ENCODE data around the gene LAIR1. TPM values are rescaled to one million over a fixed set of nuclear protein-coding genes. Genes with fewer than 3 reads are reported as not detected.
A peak's percentile ranks its signal among the peaks of the same experiment; 100 is the strongest.

Gene LAIR1
- total RNA-seq, 1 experiment from 2014 or later = 0.37 TPM

DNA sequence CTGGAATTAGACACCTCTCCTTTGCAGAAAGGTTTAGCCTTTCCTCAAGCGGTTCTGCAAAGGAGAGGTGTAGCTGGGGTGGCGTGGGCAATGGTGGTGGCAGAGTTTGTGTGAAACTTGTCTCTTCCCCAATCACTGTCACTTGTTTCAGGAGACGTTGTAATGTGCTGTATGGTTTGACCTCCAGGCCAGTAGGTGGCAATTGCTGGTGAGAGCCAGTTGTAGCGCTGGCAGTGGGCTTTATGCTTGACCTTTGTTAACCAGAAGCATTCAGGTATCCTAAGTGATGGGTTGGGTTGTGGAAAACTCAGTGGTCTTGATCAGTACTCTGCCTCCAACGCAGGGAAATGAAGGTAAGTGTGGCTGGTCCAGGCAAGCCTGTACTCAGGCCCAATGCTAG, 39.1 kb downstream of the LAIR1 start:
- ATAC-seq (peak; percentile 52), DNase-seq (ENCODE audit: low spot score) (no peak)
- ChIA-PET POLR2A (no interaction called here), CTCF (interaction anchor here (0.6 to 4.0 kb wide), 13 partner anchors 9 to 152 kb away, joined by 3 to 32 read pairs (median 5); no protein-coding TSS in a partner anchor)
- TF ChIP-seq CBFB (CRISPR knock-in tag; IDR thresholded peaks at IDR 0.05; ENCODE audit: low read depth) = no peak
- no peak for TF ChIP-seq TP53 (CRISPR knock-in tag; IDR thresholded peaks at IDR 0.05)
- TF ChIP-seq, protein P1, sequence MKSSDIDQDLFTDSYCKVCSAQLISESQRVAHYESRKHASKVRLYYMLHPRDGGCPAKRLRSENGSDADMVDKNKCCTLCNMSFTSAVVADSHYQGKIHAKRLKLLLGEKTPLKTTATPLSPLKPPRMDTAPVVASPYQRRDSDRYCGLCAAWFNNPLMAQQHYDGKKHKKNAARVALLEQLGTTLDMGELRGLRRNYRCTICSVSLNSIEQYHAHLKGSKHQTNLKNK (CRISPR knock-in tag; IDR thresholded peaks at IDR 0.05) = no peak
- TF ChIP-seq SMAD4 (CRISPR knock-in tag; IDR thresholded peaks at IDR 0.05) = no peak
- TF ChIP-seq, protein P2, sequence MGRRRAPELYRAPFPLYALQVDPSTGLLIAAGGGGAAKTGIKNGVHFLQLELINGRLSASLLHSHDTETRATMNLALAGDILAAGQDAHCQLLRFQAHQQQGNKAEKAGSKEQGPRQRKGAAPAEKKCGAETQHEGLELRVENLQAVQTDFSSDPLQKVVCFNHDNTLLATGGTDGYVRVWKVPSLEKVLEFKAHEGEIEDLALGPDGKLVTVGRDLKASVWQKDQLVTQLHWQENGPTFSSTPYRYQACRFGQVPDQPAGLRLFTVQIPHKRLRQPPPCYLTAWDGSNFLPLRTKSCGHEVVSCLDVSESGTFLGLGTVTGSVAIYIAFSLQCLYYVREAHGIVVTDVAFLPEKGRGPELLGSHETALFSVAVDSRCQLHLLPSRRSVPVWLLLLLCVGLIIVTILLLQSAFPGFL (CRISPR knock-in tag; IDR thresholded peaks at IDR 0.05; ENCODE audit: borderline replicate concordance) = no peak
- no peak for TF ChIP-seq NFATC4 (CRISPR knock-in tag; IDR thresholded peaks at IDR 0.05)
- no peak for TF ChIP-seq TCF7 (CRISPR knock-in tag; IDR thresholded peaks at IDR 0.05; ENCODE audit: low read depth)
- TF ChIP-seq, protein P3, sequence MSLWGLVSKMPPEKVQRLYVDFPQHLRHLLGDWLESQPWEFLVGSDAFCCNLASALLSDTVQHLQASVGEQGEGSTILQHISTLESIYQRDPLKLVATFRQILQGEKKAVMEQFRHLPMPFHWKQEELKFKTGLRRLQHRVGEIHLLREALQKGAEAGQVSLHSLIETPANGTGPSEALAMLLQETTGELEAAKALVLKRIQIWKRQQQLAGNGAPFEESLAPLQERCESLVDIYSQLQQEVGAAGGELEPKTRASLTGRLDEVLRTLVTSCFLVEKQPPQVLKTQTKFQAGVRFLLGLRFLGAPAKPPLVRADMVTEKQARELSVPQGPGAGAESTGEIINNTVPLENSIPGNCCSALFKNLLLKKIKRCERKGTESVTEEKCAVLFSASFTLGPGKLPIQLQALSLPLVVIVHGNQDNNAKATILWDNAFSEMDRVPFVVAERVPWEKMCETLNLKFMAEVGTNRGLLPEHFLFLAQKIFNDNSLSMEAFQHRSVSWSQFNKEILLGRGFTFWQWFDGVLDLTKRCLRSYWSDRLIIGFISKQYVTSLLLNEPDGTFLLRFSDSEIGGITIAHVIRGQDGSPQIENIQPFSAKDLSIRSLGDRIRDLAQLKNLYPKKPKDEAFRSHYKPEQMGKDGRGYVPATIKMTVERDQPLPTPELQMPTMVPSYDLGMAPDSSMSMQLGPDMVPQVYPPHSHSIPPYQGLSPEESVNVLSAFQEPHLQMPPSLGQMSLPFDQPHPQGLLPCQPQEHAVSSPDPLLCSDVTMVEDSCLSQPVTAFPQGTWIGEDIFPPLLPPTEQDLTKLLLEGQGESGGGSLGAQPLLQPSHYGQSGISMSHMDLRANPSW (CRISPR knock-in tag; conservative IDR thresholded peaks at IDR 0.05; ENCODE audit: low read depth) = no peak
- no peak for TF ChIP-seq NFE2L1 (CRISPR knock-in tag; IDR thresholded peaks at IDR 0.05)
- TF ChIP-seq MYBL2 (CRISPR knock-in tag; IDR thresholded peaks at IDR 0.05) = no peak
- TF ChIP-seq ESRRA (CRISPR knock-in tag; IDR thresholded peaks at IDR 0.05; ENCODE audit: borderline replicate concordance) = no peak
- no peak for TF ChIP-seq ZNF121 (CRISPR knock-in tag; IDR thresholded peaks at IDR 0.05)
- TF ChIP-seq ZNF317 (CRISPR knock-in tag; IDR thresholded peaks at IDR 0.05; ENCODE audit: borderline replicate concordance, low read depth) = no peak
- TF ChIP-seq, protein P4, sequence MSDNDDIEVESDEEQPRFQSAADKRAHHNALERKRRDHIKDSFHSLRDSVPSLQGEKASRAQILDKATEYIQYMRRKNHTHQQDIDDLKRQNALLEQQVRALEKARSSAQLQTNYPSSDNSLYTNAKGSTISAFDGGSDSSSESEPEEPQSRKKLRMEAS (CRISPR knock-in tag; IDR thresholded peaks at IDR 0.05) = no peak
- no peak for TF ChIP-seq KAT7 (CRISPR knock-in tag; IDR thresholded peaks at IDR 0.05; ENCODE audit: borderline replicate concordance)
- no peak for TF ChIP-seq ZNF219 (CRISPR knock-in tag; IDR thresholded peaks at IDR 0.05; ENCODE audit: borderline replicate concordance)
- no peak for TF ChIP-seq CREM (CRISPR knock-in tag; IDR thresholded peaks at IDR 0.05)
- TF ChIP-seq, protein P5, sequence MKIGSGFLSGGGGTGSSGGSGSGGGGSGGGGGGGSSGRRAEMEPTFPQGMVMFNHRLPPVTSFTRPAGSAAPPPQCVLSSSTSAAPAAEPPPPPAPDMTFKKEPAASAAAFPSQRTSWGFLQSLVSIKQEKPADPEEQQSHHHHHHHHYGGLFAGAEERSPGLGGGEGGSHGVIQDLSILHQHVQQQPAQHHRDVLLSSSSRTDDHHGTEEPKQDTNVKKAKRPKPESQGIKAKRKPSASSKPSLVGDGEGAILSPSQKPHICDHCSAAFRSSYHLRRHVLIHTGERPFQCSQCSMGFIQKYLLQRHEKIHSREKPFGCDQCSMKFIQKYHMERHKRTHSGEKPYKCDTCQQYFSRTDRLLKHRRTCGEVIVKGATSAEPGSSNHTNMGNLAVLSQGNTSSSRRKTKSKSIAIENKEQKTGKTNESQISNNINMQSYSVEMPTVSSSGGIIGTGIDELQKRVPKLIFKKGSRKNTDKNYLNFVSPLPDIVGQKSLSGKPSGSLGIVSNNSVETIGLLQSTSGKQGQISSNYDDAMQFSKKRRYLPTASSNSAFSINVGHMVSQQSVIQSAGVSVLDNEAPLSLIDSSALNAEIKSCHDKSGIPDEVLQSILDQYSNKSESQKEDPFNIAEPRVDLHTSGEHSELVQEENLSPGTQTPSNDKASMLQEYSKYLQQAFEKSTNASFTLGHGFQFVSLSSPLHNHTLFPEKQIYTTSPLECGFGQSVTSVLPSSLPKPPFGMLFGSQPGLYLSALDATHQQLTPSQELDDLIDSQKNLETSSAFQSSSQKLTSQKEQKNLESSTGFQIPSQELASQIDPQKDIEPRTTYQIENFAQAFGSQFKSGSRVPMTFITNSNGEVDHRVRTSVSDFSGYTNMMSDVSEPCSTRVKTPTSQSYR (CRISPR knock-in tag; IDR thresholded peaks at IDR 0.05) = no peak
- no peak for TF ChIP-seq ATF1 (CRISPR knock-in tag; IDR thresholded peaks at IDR 0.05)
- TF ChIP-seq SOX15 (CRISPR knock-in tag; IDR thresholded peaks at IDR 0.05) = no peak
- Mint-ChIP-seq H3K4me3 (no peak overlapping the region), H3K27me3 (ENCODE audit: low read depth) (peaks cover 50% of the 10 kb centered on the region), H3K27ac (no peak overlapping the region), H3K9me3 (peaks cover 19% of the 10 kb centered on the region), H3K36me3 (peaks cover 19% of the 10 kb centered on the region), H3K4me1 (peaks cover 24% of the 10 kb centered on the region)
